MCF 10A (cell line): ENCODE results near the gene CAMTA1. TPM values are rescaled to one million over a fixed set of nuclear protein-coding genes. Genes with fewer than 3 reads are reported as not detected.

Experiments
- BruUV-seq: library from RNA; stranded (reverse); fragments of 400-500 nt; replicated peaks from 2 replicates; lab custom pipeline; 2021; lab: Mats Ljungman, UMichigan
- CTCF ChIA-PET: fragments of 300-600 bp; sonication (Branson Sonifier 250); formaldehyde crosslinking; extraction: SDS; loops from one replicate; lab custom pipeline; 2021; ENCODE audit warnings: antibody characterized with exemption, inconsistent platforms; lab: Yijun Ruan, JAX
- POLR2A ChIA-PET: fragments of 300-600, 350-650 bp; sonication (Branson Sonifier 250); formaldehyde crosslinking; extraction: SDS; loops from one replicate; lab custom pipeline; 2020; ENCODE audit warnings: antibody characterized with exemption, inconsistent platforms; lab: Yijun Ruan, JAX
- DNase-seq: peaks from one replicate; pipeline ENCODE4 v3.0.0-alpha.2; 2018; ENCODE audit not compliant: unreplicated experiment
- H3K27ac Mint-ChIP-seq: one replicate; pipeline ENCODE4 v1.8.0; 2022; ENCODE audit warnings: mild to moderate bottlenecking, low read depth, mixed read lengths; ENCODE audit not compliant: unreplicated experiment
- H3K27me3 Mint-ChIP-seq: one replicate; pipeline ENCODE4 v1.8.0; 2022; ENCODE audit warnings: mixed read lengths; ENCODE audit not compliant: insufficient read depth, unreplicated experiment
- H3K36me3 Mint-ChIP-seq: one replicate; pipeline ENCODE4 v1.8.0; 2022; ENCODE audit warnings: mild to moderate bottlenecking, moderate library complexity, mixed read lengths; ENCODE audit not compliant: insufficient read depth, unreplicated experiment
- H3K4me1 Mint-ChIP-seq: one replicate; pipeline ENCODE4 v1.8.0; 2022; ENCODE audit warnings: mixed read lengths; ENCODE audit not compliant: insufficient read depth, unreplicated experiment
- H3K4me3 Mint-ChIP-seq: one replicate; pipeline ENCODE4 v1.8.0; 2022; ENCODE audit warnings: mild to moderate bottlenecking, moderate library complexity, mixed read lengths; ENCODE audit not compliant: unreplicated experiment
- H3K9me3 Mint-ChIP-seq: one replicate; pipeline ENCODE4 v1.8.0; 2022; ENCODE audit warnings: mixed read lengths; ENCODE audit not compliant: unreplicated experiment
- CTCF ChIP-seq: fragments of 200-600 bp; IDR thresholded peaks from one replicate; pipeline ENCODE4 v1.8.0; 2022; ENCODE audit warnings: antibody characterized with exemption, mild to moderate bottlenecking; ENCODE audit not compliant: unreplicated experiment
- intact Hi-C: fragments of 100-400 bp; cut with micrococcal nuclease; formaldehyde crosslinking; loops from 2 replicates; pipeline ENCODE4 v1.14.1; 2022
- total RNA-seq: library from RNA; stranded (reverse); gene quantifications from 2 replicates; pipeline ENCODE4 v1.2.3, GENCODE V29; 2022

Gene CAMTA1
- total RNA-seq, 1 experiment from 2014 or later = 74.1 TPM

- intact Hi-C loops = no loop called here
- no peak for DNase-seq
- Mint-ChIP-seq H3K27ac (no peak overlapping the region), H3K4me3 (no peak overlapping the region), H3K4me1 (peaks cover 6% of the 10 kb centered on the region), H3K9me3 (no peaks in the 10 kb centered on the region), H3K36me3 (peaks cover 6% of the 10 kb centered on the region), H3K27me3 (no peaks in the 10 kb centered on the region)
- ChIA-PET CTCF (interaction anchor here (0.7 kb wide), 1 partner anchor 214 kb away, joined by 3 read pairs; no protein-coding TSS in a partner anchor), POLR2A (no interaction called here)
- TF ChIP-seq CTCF = no peak
- no TSS peak for BruUV-seq
Measured at GRCh38 chr1:7257225-7257624, 472.0 kb downstream of the CAMTA1 start.

- peaks cover 6% of the 10 kb centered on the region for H3K36me3 Mint-ChIP-seq
- TF ChIP-seq CTCF = no peak
- no peak overlapping the region for H3K4me3 Mint-ChIP-seq
- intact Hi-C loops = no loop called here
- CTCF ChIA-PET = interaction anchor here (1.2 kb wide), 1 partner anchor 141 kb away, joined by 3 read pairs; no protein-coding TSS in a partner anchor
- no TSS peak for BruUV-seq
- H3K27me3 Mint-ChIP-seq = no peaks in the 10 kb centered on the region
- no peaks in the 10 kb centered on the region for H3K9me3 Mint-ChIP-seq
- no peak overlapping the region for H3K27ac Mint-ChIP-seq
- DNase-seq = no peak
- POLR2A ChIA-PET = no interaction called here
- peaks cover 19% of the 10 kb centered on the region for H3K4me1 Mint-ChIP-seq
Measured at GRCh38 chr1:7258589-7259135, 473.4 kb downstream of the CAMTA1 start.

- H3K27me3 Mint-ChIP-seq = no peaks in the 10 kb centered on the region
- H3K9me3 Mint-ChIP-seq = no peaks in the 10 kb centered on the region
Measured at GRCh38 chr1:7259955-7260354, 474.7 kb downstream of the CAMTA1 start.

GRCh38 chr1:7261490-7261889 is 476.2 kb downstream of the CAMTA1 start:
- CTCF ChIA-PET = no interaction called here
- no peaks in the 10 kb centered on the region for H3K9me3 Mint-ChIP-seq

More at GRCh38 chr1:7259955-7260354, 474.7 kb downstream of the CAMTA1 start:
- TF ChIP-seq CTCF = no peak
- intact Hi-C loops = no loop called here
- Mint-ChIP-seq H3K4me1 (peaks cover 23% of the 10 kb centered on the region), H3K36me3 (peaks cover under 1% of the 10 kb centered on the region), H3K4me3 (no peak overlapping the region), H3K27ac (peak overlapping the region; percentile 13)
- DNase-seq = no peak
- ChIA-PET CTCF (no interaction called here), POLR2A (no interaction called here)
- no TSS peak for BruUV-seq

More at GRCh38 chr1:7261490-7261889, 476.2 kb downstream of the CAMTA1 start:
- H3K27me3 Mint-ChIP-seq = no peaks in the 10 kb centered on the region
- peaks cover 29% of the 10 kb centered on the region for H3K4me1 Mint-ChIP-seq
- no peak for TF ChIP-seq CTCF
- H3K27ac Mint-ChIP-seq = no peak overlapping the region
- DNase-seq = no peak
- no TSS peak for BruUV-seq
- no peak overlapping the region for H3K4me3 Mint-ChIP-seq
- H3K36me3 Mint-ChIP-seq = no peaks in the 10 kb centered on the region
- intact Hi-C loops = no loop called here
- POLR2A ChIA-PET = no interaction called here
